NCI-H345 (cell line): ENCODE results near the gene ZFYVE21.

ENCODE experiments used
- DNase-seq: peaks from one replicate; lab custom pipeline; 2025; lab: John Stamatoyannopoulos, UW

ZFYVE21 gene

DNA sequence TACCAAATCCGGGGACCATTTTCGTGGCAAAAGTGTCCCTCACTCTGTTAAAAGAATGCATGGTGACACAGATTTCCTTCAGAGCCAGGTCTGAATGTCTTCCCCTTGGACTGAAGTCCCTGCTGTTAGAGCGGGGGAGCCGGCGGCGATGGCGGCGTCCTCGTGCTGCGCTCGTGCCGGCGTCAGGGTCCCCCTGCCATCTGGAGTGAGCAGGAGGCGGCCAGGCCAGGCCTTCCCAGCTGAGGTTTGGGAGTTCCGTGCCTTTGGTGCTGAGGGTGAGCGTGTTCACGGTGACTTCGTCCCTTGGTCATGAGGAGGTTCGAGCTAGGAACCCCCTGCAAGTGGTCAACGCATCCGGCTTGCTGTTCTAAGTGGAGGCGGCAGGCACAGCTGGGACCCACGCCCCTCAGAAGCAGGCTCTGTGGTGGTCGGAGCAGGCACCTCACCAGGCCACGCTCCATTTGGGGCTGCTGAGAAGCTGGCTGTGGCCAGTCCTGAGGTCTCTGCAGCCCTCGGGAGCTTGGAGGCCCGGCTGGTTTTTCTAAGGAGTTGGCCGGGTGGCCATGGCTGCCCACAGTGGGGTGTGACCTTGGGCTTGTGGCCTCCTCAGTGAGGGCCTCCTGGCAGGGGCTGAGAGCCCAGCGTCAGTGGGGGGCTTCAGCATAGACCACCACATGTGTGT is 9.5 kb downstream of the ZFYVE21 start:
- no peak for DNase-seq

DNA sequence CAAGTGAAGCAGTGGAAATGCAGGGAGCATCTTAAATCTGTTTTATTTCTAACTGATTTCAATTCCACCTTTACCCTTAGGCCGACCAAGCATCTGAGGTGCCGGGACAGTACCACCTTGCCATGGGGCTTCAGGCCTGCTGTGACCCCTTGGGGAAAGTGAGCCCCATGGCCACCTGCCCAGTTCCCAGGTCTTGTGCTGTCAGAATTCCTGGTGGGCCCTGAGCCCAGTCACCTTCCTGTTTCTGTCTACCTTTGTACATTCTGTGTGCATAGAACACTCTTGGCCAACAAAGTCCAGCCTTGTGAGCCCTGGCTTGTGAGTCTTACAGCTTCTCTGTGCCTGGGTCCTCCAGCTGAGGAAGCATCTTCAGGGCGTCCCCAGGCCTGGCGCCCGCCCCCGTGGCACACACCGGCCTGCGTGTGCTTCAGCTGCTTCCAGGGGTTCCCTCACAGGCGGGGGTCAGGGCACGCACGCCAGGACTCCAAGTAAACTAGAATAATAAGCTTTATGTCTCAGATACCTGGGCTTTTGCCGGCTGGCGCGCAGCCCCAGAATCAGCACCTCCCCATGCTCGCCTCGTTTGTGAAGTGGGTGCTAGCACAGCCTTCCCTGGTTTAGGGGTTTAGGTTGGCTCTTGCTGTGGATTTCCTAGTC is 10.3 kb downstream of the ZFYVE21 start:
- no peak for DNase-seq

- DNase-seq = no peak
Measured at GRCh38 chr14:103726474-103726873, 10.9 kb downstream of the ZFYVE21 start.

GRCh38 chr14:103727313-103727980 is 11.8 kb downstream of the ZFYVE21 start:
- no peak for DNase-seq

DNA sequence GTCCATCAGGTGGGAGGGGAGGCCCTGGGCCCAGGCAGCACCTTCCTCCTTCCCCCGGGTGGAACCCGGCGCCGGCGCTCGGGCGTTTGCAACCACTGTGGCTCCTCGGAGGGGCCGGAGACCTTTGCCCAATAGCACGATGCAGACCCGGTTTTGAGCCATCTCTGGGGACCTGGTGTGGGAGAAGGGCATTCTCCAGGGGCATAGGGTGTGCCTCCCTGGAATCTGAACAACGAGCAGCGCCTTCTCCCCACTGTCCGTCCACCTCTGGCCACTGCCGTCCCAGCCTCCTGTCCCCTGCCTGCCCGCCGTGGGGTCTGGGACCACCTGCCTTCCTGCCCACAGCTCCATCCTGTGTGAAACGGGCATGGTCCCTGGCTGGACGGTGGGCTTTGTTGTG is 12.5 kb downstream of the ZFYVE21 start:
- DNase-seq = no peak

- DNase-seq = peak; percentile 7
Measured at GRCh38 chr14:103728721-103729120, 13.1 kb downstream of the ZFYVE21 start.

DNA sequence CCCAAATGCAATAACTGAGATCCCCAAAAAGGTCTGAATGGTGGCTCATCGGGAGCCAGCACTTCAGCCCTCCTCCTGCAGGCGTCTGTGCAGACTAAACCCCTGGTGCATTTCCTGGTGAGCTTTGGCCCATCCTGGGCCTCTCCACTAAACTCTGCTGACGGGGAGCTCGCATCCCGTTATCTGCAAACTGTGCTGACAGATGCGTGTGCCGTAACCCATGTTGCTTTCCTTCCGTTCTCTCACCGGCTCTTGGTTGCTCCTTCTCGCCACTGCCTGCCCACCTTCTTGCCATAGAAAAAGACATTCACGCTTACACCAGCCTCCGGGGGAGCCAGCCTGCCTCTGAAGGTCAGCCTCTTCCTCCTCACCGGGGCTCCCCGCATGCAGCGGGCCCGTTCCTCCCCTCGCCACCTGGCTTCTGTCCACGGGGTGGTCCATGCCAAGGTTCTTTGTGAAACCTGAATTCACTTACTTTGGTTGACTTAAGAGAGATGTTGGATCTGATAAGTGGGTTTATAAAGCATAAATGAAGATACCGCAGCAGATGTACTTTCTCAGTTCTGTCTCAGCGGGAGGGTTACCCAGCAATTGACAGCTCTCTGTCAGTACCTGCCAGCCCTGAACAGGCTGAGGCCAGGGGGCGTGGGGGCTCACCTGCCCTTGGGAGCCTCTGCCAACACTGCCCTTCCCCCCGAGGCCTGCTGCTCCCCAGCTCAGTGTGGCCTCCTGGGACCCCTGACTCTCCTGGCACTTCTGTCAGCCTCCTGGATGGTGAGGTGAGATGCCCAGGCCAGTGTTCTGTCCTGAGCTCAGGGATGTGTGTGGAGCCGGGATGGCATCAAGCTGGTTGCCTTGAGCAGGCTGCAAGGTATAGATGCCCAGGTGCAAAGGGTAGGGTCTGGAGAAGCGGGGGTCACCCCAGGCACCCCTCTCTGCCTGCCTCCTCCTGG is 14.2 kb downstream of the ZFYVE21 start:
- no peak for DNase-seq

DNA sequence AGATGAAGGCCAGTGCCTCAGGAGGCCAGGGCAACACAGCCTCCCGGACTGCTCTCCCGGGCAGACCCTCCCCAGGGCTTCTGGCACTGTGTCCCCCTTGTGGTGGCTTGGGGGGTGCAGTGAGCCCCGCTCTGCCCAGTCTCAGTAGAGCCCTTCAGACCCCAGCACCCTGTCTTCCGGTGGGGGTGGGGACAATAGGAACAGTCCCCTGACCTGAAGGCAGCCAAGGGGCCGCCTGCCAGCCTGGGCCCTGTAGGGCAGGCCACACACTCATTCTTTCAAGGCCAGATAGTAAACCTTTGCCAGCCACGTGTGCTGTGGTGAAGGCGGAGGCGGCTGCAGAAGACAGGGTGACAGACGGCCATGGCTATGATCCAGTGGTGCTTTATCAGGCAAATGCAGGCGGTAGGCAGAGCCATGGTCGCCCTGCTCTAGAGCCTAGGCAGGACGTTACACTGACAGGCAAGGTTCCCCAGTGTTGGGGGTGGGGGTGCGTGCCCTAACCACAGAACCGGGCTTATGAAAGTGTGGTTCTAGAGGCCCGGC is 15.0 kb downstream of the ZFYVE21 start:
- DNase-seq = no peak

DNA sequence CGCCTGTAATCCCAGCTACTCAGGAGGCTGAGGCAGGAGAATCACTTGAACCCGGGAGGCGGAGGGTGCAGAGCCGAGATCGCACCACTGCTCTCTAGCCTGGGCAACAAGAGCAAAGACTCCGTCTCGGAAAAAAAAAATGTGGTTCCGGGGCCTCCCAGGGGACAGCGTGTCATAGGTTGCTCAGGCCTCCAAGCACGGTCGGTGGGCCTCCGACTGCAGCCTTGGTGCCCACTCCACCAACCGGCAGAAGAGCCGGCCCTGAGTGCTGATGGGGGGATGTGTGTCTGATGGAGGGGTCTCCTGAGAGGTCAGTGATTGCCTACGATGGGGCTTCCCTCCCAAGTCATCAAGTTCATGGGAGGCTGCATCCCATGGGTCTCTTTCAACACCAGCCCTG is 15.9 kb downstream of the ZFYVE21 start:
- no peak for DNase-seq

DNA sequence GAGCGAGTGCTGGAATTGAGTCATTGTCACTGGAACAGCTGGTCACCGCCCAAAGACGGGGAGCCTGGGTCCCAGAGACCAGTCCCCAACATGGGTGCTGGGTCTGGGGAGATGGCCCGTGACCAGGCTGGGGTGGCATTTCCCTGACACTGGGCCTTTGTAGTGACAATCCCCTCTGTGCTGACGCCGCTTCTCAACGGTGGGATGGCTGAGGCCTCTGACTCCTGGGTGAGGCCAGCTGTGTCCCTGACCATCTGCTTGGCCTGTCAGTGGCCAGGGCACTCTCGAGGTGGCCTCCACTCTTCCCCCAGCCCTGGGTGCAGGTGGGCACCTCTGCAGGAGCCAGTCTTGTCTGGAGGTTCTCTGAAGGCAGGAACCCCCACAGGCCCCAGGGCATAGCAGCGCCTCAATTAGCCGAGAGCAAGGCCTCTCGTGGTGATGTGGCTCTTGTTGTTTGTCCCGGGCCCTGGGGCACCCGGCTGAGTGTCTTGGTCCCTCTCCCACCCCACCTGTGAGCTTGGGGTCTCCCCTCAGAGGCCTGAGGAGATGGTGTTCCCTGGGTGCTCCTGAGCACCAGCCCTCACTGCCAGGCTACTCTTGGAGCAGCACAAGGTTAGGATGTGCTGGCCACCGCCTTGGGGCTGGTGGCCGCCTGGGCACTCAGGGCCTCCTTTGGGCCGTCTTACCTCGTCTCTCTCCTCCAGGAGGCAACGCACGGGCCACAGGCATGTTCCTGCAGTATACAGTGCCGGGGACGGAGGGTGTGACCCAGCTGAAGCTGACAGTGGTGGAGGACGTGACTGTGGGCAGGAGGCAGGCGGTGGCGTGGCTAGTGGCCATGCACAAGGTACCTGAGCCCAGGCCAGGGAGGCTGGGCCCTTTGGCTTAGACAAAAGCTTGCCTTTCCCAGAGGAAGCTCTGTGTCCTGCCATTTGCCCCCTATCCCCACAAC is 16.6 kb downstream of the ZFYVE21 start:
- DNase-seq = no peak

GRCh38 chr14:103732868-103733620 is 17.4 kb downstream of the ZFYVE21 start:
- DNase-seq = no peak

DNA sequence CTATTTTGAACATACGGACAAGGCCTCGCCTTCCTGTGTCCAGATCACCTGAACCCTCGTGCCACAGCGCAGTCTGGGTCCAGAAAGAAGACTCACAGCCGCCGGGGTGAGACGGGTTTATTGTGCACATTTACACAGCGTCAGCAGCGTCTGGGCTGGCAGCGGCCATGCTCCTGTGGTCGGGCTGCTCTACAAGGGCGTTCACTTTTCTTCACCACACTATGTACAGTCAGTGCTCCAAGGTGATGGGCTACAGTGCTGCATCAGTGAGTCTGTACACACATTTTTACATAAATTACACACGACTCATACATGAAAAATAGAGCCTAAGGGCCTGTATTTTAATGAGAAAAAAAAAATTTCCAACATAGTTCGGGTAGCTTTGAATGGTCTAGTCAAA is 18.0 kb downstream of the ZFYVE21 start:
- no peak for DNase-seq

DNA sequence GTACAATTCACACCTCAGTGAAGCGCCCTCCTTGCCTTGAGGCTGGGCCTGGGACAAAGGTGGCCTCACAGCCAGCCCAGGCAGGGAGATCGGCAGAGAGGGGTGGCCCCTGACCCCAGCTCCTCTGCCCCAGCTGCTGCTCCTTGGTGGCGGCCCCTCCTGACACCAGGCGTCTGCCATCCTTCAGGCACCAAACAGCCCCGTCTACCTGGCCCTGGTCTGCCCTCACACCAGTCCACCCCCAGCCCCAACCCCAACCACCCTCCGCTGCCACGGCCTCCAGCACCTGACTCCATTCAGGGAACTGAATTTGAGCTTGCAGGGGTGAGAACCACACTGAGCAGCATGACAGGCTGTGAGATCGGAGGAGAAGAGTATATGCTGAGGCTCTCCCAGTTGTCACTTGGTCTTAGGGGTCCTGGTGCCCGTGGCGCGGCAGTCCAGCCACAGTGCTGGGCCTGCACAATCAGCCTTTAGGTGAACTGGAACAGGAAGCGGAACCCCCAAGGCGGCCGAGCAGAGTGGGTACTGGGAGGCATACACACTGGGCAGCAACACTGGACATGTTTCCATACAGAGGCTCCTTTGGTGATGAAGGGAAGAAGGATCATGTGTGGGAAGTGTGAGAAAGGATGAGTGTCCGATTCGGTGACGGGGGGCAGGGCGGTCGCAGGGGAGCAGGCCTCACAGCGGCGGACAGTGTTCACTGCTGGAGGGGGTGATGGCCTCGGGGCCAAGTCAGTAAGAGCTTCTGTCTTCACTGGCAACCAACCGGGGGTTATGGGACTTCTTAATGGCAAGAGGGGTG is 18.7 kb downstream of the ZFYVE21 start:
- DNase-seq = no peak

DNA sequence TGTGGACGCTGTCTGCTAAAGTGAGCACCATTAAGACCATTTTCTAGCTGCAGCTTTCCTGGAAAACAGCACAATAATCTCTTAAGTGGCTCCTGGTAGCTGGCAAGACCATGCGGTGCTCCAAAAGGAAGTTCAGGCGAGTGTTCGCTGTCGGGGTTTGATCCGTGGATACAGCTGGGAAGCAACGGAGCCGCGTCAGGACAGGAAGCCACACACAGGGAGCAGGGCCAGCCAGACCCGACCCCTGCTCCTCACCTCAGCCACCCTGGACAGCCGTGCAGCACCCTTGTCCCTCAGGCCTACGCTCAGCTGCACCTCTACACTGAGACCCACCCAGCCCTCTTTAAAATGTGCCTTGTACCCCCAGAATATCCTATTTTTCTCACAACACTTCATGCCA is 19.4 kb downstream of the ZFYVE21 start:
- DNase-seq = no peak

GRCh38 chr14:103735439-103735814 is 19.8 kb downstream of the ZFYVE21 start:
- DNase-seq = no peak

GRCh38 chr14:103735815-103736545 is 20.4 kb downstream of the ZFYVE21 start:
- DNase-seq = no peak

- DNase-seq = no peak
Measured at GRCh38 chr14:103736546-103737431, 21.2 kb downstream of the ZFYVE21 start.
